ENCODE results near the gene FAM72A. TPM values are rescaled to one million over a fixed set of nuclear protein-coding genes. Genes with fewer than 3 reads are reported as not detected.
A peak's percentile ranks its signal among the peaks of the same experiment; 100 is the strongest.
"Not testable (repeated sequence)": the region's sequence is repeated elsewhere in the genome, so short reads cannot be mapped to it uniquely, and the experiment has no call there.

Gene FAM72A
- polyA plus RNA-seq, 12 donors = 3.1 to 5.4 (median 4.5) TPM; not detected in 2

DNA sequence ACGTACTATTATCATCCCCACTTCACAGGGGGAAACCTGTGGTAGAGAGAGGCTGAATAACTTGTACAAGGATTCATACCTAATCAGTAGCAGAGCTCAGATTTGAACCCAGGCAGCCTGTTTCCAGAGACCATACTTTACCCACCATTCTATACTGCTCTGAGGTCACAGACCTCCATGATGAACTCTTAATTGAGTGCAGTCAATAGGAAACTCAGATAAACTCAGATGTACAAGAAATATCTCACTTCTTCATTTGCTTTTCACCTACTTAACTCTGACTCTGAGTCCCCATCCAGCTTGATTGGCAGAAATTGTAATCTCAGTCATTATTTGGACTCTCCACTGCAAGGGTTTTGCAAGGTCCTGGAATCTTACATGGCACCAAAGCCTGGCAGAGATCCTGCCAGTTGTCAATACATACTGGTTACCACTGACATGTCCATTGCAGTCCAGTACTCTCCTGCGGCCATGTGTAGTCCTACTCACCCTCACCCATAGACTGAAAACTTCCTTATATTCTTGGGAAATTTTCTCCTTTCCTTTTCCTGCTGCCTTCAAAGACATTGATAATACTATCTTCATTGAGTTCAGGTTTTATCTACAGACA is 29.4 kb downstream of the FAM72A start:
- not testable (repeated sequence) for DNase-seq

DNA sequence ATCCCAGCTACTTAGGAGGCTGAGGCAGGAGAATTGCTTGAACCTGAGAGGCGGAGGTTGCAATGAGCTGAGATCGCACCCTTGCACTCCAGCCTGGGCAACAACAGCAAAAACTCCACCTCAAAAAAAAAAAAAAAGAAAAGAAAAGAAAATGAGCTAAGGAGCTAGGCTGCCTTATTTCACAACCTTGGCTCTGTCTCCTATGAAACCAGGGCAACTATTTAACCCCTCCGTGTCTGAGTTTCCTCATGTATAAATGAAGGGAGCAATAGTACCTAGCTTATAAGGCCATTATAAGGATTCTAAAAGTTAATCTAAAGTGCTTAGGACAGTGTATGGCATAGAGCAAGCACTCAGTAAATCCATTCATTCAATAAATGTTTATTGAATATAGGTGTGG is 32.8 kb downstream of the FAM72A start:
- DNase-seq = not testable (repeated sequence)

DNA sequence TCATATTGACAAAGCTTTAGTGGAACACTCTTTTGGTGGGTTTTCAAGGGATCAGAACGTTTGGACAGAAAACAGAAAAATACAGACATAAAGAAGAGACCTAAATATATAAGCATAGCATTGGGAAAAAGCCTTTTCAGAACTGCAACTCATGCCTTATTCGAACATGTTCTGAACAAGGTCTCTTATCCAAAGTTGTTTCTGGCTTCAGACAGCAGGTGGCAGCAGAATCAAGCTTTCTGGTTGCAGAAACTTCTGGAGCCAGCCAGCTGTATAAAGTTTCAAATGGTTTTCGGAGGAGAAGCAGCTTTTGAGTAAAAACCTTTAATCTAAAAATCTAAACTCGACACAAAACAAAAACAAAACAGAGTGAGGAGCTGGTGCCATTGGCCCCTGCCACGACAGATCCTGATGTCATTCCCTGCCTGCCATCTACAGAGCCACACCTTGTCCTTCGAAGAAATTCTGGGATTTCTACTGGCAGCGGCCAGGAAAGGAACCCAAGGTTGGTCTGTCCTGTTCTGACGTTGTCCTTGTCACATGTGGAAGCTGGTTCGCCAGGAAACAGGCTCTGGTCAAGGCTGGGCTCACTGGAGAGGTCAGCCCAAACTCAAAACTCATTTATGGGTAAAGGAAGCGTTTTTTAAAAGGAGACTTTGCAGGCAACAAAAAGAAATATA is 35.1 kb downstream of the FAM72A start:
- not testable (repeated sequence) for DNase-seq

DNA sequence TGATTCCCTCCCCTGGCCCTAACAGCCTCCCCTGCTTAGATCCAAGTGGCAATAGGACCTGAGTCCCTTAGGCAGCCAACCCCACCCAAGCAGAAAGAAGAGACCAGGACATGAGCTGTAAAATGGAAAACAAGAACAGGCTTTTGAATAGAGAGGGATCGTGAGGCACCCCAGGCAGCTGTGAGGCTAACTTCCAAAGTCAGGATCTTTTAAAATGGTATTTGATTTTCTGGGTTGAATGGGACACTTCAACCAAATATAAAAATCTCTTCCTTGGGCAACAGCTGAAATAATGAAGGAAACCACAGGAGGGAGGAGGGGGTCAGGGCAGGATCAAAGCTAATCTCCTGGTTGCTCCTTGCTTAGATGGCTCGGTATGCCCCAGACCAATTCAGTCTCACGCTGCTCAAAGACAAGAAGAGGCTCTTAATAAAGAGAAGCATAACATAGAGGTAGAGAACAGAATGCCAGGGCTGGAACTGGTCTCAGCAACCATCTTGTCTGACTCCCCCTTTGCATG is 56.8 kb downstream of the FAM72A start:
- no peak for DNase-seq

DNA sequence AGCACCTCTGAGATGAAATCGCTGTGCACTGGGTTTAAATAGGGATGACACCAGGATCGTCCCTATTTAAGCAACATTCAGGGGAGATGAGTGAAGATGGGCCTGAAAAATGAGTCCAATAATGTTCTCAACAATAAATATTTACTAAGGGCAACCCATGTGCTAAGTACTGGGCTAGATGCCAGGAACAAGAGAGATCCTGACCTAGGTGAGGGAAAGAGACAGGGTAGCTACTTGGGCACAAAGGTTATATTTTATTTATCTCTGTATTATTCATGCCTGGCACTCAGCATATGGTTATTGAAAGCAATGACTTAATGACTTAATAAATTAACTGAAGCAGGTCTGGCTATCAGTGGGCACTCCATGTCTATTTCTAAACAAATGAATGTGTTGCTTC is 58.0 kb downstream of the FAM72A start:
- DNase-seq = no peak

- DNase-seq = peak; percentile 73
Measured at GRCh38 chr1:206143537-206144172, 59.0 kb downstream of the FAM72A start.

- no peak for DNase-seq
Measured at GRCh38 chr1:206142770-206143169, 59.9 kb downstream of the FAM72A start.

DNA sequence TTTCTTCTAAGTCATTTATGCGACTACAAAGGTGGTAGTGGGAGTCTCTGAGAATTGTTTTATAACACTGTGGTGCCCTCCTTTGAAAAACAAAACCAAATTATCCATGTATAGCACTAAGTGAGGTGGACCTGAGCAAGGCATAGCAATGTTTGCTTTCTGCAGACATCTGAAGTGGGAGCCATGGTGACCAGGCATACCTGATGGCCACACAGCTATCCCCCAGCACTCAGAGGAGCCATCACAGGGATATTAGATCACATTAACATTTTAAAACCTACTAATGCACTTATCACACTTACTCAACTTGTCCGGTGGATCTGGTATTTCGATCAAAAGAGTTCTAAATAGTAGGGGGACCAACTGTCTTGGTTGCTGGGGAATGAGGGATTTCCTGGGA is 60.6 kb downstream of the FAM72A start:
- DNase-seq = no peak

GRCh38 chr1:206136241-206136640 is 66.4 kb downstream of the FAM72A start:
- DNase-seq = no peak

Other genes with a start within 250 kb of the FAM72A start
- 10 to 100 TPM in 5 of 12 donors, 1 to 10 TPM in 6, not detected in 1; 8.7 to 19.4 (median 10.0) TPM for gene RAB7B, start 199.4 kb downstream of the FAM72A start, polyA plus RNA-seq (ENCODE audit: insufficient read length in 12 of 12)
- gene CTSE, start 178.9 kb downstream of the FAM72A start, polyA plus RNA-seq (ENCODE audit: insufficient read length in 12 of 12) = under 1 TPM in 10 of 12 donors, not detected in 2; 0.07 to 0.98 (median 0.26) TPM
- 1 to 10 TPM in 3 of 12 donors, under 1 TPM in 6, not detected in 3; 0.26 to 3.7 (median 0.51) TPM for gene RHEX, start 149.7 kb downstream of the FAM72A start, polyA plus RNA-seq (ENCODE audit: insufficient read length in 12 of 12)
- gene AVPR1B, start 85.5 kb downstream of the FAM72A start, polyA plus RNA-seq (ENCODE audit: insufficient read length in 12 of 12) = under 1 TPM in 10 of 12 donors, not detected in 2; 0.19 to 0.59 (median 0.34) TPM
- gene SRGAP2, start 702 bp upstream of the FAM72A start, polyA plus RNA-seq (ENCODE audit: insufficient read length in 12 of 12) = 10 to 100 TPM in 11 of 12 donors, not detected in 1; 58.8 to 88.3 (median 76.3) TPM

Measured in muscle of arm (tissue), 12 donors.